Activated CD8-positive, alpha-beta T cell treated with anti-CD3 and anti-CD28 coated beads for 36 hours (primary cell): Measurements from ENCODE around the gene DNAJC16. TPM values are rescaled to one million over a fixed set of nuclear protein-coding genes. Genes with fewer than 3 reads are reported as not detected.
"Not testable (repeated sequence)": the region's sequence is repeated elsewhere in the genome, so short reads cannot be mapped to it uniquely, and the experiment has no call there.

Experiments used
- ATAC-seq: fragments of 200-7000 bp; cut with Tn5 transposase; one replicate; pipeline ENCODE4 v1.10.0; 2021; ENCODE audit warnings: mild to moderate bottlenecking, moderate library complexity
- CTCF ChIA-PET: fragments of 350-600 bp; sonication (Branson Sonifier 250); formaldehyde crosslinking; loops from one replicate; lab custom pipeline; 2021; ENCODE audit warnings: antibody characterized with exemption; lab: Charles Lee
- POLR2A ChIA-PET: fragments of 350-600 bp; sonication (Branson Sonifier 250); formaldehyde crosslinking; loops from one replicate; lab custom pipeline; 2021; ENCODE audit warnings: antibody characterized with exemption; lab: Charles Lee
- DNase-seq: peaks from one replicate; pipeline ENCODE4 v3.0.0-alpha.2; 2020
- H3K27ac Mint-ChIP-seq: one replicate; pipeline ENCODE4 v1.8.0; 2021; ENCODE audit warnings: mild to moderate bottlenecking, mixed read lengths
- H3K27me3 Mint-ChIP-seq: one replicate; pipeline ENCODE4 v1.8.0; 2021; ENCODE audit warnings: mixed read lengths
- H3K36me3 Mint-ChIP-seq: one replicate; pipeline ENCODE4 v1.8.0; 2021; ENCODE audit warnings: low read depth, mixed read lengths
- H3K4me1 Mint-ChIP-seq: one replicate; pipeline ENCODE4 v1.8.0; 2021; ENCODE audit warnings: low read depth, mixed read lengths
- H3K4me3 Mint-ChIP-seq: one replicate; pipeline ENCODE4 v1.8.0; 2021; ENCODE audit warnings: mild to moderate bottlenecking, moderate library complexity, mixed read lengths
- H3K9me3 Mint-ChIP-seq: one replicate; pipeline ENCODE4 v1.8.0; 2021; ENCODE audit warnings: mixed read lengths
- intact Hi-C: fragments of 100-400 bp; cut with micrococcal nuclease; formaldehyde crosslinking; loops from one replicate; pipeline ENCODE4 v1.10.0; 2022
- total RNA-seq, 2 experiments: library from RNA; stranded (reverse); gene quantifications; one replicate each; pipeline ENCODE4 v1.2.3, GENCODE V29; 2021
- TF ChIP-seq, protein P1 (sequence below): fragments of 200-600 bp; IDR thresholded peaks from one replicate; pipeline ENCODE4 v1.8.0; 2022; ENCODE audit warnings: antibody characterized with exemption, mild to moderate bottlenecking

The DNAJC16 gene
- total RNA-seq, 2 experiments from 2014 or later = 10.0 to 13.0 TPM

DNA sequence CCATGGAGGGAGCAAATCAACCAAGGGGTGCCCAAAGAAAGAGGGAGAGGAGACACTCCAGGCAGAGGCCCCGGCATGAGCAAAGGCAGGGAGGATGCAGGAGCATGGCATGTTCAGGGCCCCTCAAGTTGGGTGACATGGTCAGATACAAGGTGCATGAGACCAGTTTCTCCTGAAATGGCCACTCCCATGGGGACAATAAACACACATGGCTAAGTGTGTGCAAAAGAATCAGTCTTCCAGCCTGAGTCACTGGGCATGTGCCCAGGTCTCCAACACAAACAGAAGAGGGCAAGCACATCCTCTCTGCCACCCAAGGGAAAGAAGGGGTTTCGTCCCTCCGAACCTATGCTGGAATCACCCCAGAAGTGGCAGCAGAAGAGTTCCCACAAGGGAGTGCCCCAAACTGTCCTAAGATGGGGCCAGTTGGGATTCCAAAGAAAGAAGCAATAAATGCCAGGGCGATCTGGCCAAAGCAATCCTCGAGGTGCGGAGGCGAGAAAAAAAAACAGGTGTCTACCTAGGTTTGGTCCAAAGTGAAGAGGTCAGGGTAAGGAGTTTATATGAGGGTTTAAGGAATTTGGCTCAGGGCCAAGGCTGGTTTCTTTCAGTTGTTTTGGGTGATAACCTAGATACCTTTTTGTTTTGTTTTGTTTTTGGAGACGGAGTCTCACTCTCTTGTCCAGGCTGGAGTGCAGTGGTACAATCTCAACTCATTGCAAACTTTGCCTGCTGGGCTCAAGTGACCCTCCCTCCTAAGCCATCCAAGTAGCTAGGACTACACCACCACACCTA lies 15.8 kb upstream of the DNAJC16 start:
- Mint-ChIP-seq H3K36me3 (peaks cover 9% of the 10 kb centered on the region), H3K27ac (no peak overlapping the region), H3K4me3 (no peak overlapping the region), H3K4me1 (peaks cover 20% of the 10 kb centered on the region), H3K27me3 (no peaks in the 10 kb centered on the region), H3K9me3 (no peaks in the 10 kb centered on the region)
- no peak for DNase-seq
- TF ChIP-seq, protein P1, sequence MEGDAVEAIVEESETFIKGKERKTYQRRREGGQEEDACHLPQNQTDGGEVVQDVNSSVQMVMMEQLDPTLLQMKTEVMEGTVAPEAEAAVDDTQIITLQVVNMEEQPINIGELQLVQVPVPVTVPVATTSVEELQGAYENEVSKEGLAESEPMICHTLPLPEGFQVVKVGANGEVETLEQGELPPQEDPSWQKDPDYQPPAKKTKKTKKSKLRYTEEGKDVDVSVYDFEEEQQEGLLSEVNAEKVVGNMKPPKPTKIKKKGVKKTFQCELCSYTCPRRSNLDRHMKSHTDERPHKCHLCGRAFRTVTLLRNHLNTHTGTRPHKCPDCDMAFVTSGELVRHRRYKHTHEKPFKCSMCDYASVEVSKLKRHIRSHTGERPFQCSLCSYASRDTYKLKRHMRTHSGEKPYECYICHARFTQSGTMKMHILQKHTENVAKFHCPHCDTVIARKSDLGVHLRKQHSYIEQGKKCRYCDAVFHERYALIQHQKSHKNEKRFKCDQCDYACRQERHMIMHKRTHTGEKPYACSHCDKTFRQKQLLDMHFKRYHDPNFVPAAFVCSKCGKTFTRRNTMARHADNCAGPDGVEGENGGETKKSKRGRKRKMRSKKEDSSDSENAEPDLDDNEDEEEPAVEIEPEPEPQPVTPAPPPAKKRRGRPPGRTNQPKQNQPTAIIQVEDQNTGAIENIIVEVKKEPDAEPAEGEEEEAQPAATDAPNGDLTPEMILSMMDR = no peak
- POLR2A ChIA-PET = interaction anchor here (1.2 kb wide), 1 partner anchor 18 kb away, joined by 3 read pairs; no protein-coding TSS in a partner anchor
- ATAC-seq = no peak
- CTCF ChIA-PET = no interaction called here
- intact Hi-C loops = no loop called here

DNA sequence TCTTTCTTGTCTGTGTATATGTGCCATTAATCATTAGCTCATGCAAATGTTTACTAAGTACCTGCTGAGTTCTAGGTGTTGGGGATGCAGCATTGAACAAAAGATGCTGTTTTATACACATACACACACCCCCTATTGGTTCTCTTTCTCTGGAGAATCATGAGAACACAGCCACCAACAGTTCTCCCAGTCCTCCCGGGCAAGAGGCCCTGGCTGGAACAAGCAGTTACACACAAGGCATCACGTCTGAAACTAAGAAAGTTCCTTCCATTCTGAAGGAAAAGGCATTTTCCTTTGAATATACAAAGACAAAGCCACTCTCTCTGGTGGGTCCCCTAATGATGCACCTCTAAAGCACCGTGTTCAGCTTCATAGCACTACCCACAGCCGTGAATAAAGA lies 13.5 kb upstream of the DNAJC16 start:
- ChIA-PET POLR2A (no interaction called here), CTCF (interaction anchor here (2.3 kb wide), 1 partner anchor 190 kb away, joined by 6 read pairs; no protein-coding TSS in a partner anchor)
- Mint-ChIP-seq H3K36me3 (peaks cover 20% of the 10 kb centered on the region), H3K4me3 (no peak overlapping the region), H3K4me1 (peaks cover 27% of the 10 kb centered on the region), H3K27ac (no peak overlapping the region), H3K27me3 (no peaks in the 10 kb centered on the region), H3K9me3 (no peaks in the 10 kb centered on the region)
- intact Hi-C loops = no loop called here
- TF ChIP-seq, protein P1 = no peak
- ATAC-seq (no peak), DNase-seq (no peak)

DNA sequence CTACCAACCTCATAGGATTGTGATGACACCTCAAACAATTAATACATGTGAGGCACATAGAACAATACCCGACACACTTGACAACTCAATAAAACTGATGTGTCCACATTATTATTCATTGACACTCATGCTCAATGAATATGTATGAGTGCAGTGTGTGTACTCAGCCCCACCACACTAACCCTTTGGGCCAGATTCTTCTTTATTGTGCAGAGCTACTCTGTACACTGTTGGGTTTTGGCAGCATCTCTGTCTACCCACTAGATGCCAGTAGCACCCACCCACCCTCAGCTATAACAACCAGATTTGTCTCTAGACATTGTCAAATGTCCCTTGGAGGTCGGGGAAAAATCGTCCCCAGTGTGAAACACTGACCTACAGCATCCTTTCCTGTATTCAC lies 12.7 kb upstream of the DNAJC16 start:
- CTCF ChIA-PET = interaction anchor here (1.2 to 2.3 kb wide), 2 partner anchors 24 to 191 kb away, joined by 3 to 6 read pairs; no protein-coding TSS in a partner anchor
- no peak overlapping the region for H3K4me3 Mint-ChIP-seq
- H3K27ac Mint-ChIP-seq = peak overlapping the region; percentile 16
- DNase-seq (no peak), ATAC-seq (no peak)
- TF ChIP-seq, protein P1 = no peak
- H3K36me3 Mint-ChIP-seq = peaks cover 20% of the 10 kb centered on the region
- POLR2A ChIA-PET = no interaction called here
- H3K27me3 Mint-ChIP-seq = no peaks in the 10 kb centered on the region
- intact Hi-C loops = no loop called here
- H3K9me3 Mint-ChIP-seq = no peaks in the 10 kb centered on the region
- H3K4me1 Mint-ChIP-seq = peaks cover 27% of the 10 kb centered on the region

DNA sequence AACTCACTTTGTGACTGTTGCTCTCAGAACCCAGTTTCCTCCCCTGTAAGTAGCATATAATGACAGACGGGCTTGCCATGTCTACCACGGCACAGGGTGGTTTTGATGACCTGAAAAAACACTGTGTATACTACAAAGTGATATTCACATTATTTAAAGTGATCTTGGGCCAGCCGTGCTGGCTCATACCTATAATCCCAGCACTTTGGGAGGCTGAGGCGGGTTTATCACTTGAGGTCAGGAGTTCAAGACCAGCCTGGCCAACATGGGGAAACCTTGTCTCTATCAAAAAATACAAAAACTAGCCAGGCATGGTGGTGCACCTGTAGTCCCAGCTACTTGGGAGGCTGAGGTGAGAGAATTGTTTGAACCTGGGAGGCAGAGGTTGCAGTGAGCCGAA lies 12.1 kb upstream of the DNAJC16 start:
- DNase-seq, intact Hi-C loops, H3K9me3 Mint-ChIP-seq, H3K27me3 Mint-ChIP-seq, H3K4me3 Mint-ChIP-seq, ATAC-seq, POLR2A ChIA-PET: not testable (repeated sequence)
- H3K27ac Mint-ChIP-seq = peak overlapping the region; percentile 16
- peaks cover 20% of the 10 kb centered on the region for H3K36me3 Mint-ChIP-seq
- H3K4me1 Mint-ChIP-seq = peaks cover 29% of the 10 kb centered on the region
- CTCF ChIA-PET = interaction anchor here (1.0 to 2.3 kb wide), 3 partner anchors 9 to 191 kb away, joined by 3 to 6 read pairs (median 4); partner anchors contain the start of gene CASP9

DNA sequence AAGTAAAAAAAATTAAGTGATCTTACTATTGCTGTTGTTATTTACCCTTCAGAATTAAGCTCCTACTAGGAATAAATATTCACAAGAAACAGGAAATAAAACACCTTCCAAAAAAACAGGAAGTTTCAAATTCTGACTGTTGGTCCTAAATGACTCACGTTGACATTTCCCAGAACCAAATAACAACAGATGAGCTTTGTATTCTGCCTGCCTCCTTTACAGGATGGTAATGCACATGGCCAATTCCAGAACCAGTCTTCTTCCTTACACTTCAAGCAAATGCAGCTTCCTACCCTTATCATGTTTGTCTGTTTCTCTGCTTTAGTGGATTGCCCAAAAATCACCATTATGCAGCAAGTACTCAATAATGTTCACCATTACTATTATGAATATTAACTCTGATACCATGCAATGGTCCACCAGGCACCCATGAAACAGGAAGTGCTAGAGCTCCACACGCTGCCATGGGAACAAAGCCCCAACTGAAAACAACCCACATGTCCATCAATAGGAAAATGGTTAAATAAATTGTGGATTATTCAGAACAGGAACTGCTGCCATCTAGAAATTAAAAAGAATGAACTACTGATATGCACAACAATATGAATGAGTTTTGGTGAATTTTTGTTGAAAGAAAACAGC lies 11.5 kb upstream of the DNAJC16 start:
- H3K27me3 Mint-ChIP-seq = no peaks in the 10 kb centered on the region
- H3K27ac Mint-ChIP-seq = peak overlapping the region; percentile 74
- POLR2A ChIA-PET = no interaction called here

More for the DNA sequence above, 11.5 kb upstream of the DNAJC16 start:
- DNase-seq (no peak), ATAC-seq (peak; percentile 51)
- H3K4me1 Mint-ChIP-seq = peaks cover 29% of the 10 kb centered on the region
- TF ChIP-seq, protein P1 = no peak
- no peaks in the 10 kb centered on the region for H3K9me3 Mint-ChIP-seq
- H3K36me3 Mint-ChIP-seq = peaks cover 20% of the 10 kb centered on the region
- CTCF ChIA-PET = interaction anchor here (1.0 to 2.3 kb wide), 3 partner anchors 9 to 192 kb away, joined by 3 to 6 read pairs (median 4); partner anchors contain the start of gene CASP9
- intact Hi-C loops = no loop called here
- no peak overlapping the region for H3K4me3 Mint-ChIP-seq
